K562 (cell line): Measurements from ENCODE around the gene NUSAP1. TPM values are rescaled to one million over a fixed set of nuclear protein-coding genes. Genes with fewer than 3 reads are reported as not detected.

Experiments used
- ADNP ChIP-seq: fragments of 200-800 bp; sonication (Bioruptor generic); IDR thresholded peaks from 2 replicates; pipeline ENCODE4 v1.6.1; 2016; ENCODE audit warnings: missing genetic modification characterization, missing compliant biosample characterization
- ARHGAP35 ChIP-seq: fragments of 450-650 bp; IDR thresholded peaks from 2 replicates; pipeline ENCODE4 v1.6.1; 2018; ENCODE audit not compliant: partially characterized antibody
- ARID1B ChIP-seq: fragments of 450-650 bp; IDR thresholded peaks from 2 replicates; pipeline ENCODE4 v1.6.1; 2016; ENCODE audit warnings: antibody characterized with exemption, mild to moderate bottlenecking, inconsistent platforms
- ATF7 ChIP-seq: fragments of 450-650 bp; IDR thresholded peaks from 2 replicates; pipeline ENCODE4 v1.7.1; 2014; ENCODE audit warnings: mild to moderate bottlenecking, moderate library complexity
- E2F3 ChIP-seq: fragments of 250-450 bp; sonication (Bioruptor Pico); IDR thresholded peaks from 2 replicates; pipeline ENCODE4 v1.4.0; 2020; ENCODE audit warnings: mild to moderate bottlenecking
- IFI16 ChIP-seq: fragments of 250-450 bp; sonication (Bioruptor Pico); IDR thresholded peaks from 2 replicates; pipeline ENCODE4 v2.1.2; 2022; ENCODE audit warnings: mild to moderate bottlenecking, inconsistent platforms
- MAFK ChIP-seq: IDR thresholded peaks from 2 replicates; pipeline ENCODE4 v1.6.1; 2011; ENCODE audit warnings: low read length, improper control_type of control experiment
- MTA3 ChIP-seq: fragments of 450-650 bp; formaldehyde crosslinking; IDR thresholded peaks from 2 replicates; pipeline ENCODE4 v1.6.1; 2017; ENCODE audit warnings: mild to moderate bottlenecking, borderline replicate concordance
- NFATC3 ChIP-seq: fragments of 450-650 bp; IDR thresholded peaks from 2 replicates; pipeline ENCODE4 v1.6.1; 2017; ENCODE audit warnings: mild to moderate bottlenecking
- NR4A1 ChIP-seq, 2 experiments: fragments of 250-450 bp in 1 of 2; fragments of 450-650 bp in 1 of 2; sonication (Bioruptor Pico) in 1 of 2; IDR thresholded peaks; 2 replicates each; pipeline versions ENCODE4 v1.4.0 to v1.6.1; 2016 to 2020; ENCODE audit warnings: mild to moderate bottlenecking in 2 of 2, missing compliant biosample characterization in 1 of 2, missing genetic modification characterization in 1 of 2, moderate library complexity in 1 of 2
- POLR2H ChIP-seq: IDR thresholded peaks from 2 replicates; pipeline ENCODE4 v1.6.1; 2016; ENCODE audit warnings: missing genetic modification characterization, low read depth, mild to moderate bottlenecking, control low read depth, missing compliant biosample characterization, moderate library complexity
- RHOXF2B ChIP-seq: fragments of 250-450 bp; sonication (Bioruptor Pico); conservative IDR thresholded peaks from 2 replicates; pipeline ENCODE4 v1.5.1; 2021
- SIN3A ChIP-seq, 2 experiments: fragments of 150-350 bp in 1 of 2; IDR thresholded peaks; 2 replicates each; pipeline ENCODE4 v1.6.1; 2011 to 2016; ENCODE audit warnings: borderline replicate concordance in 2 of 2, low read depth in 2 of 2, low read length in 2 of 2, mild to moderate bottlenecking in 2 of 2, moderate library complexity in 2 of 2; ENCODE audit not compliant: control insufficient read depth in 1 of 2
- ZNF12 ChIP-seq: sonication (generic); formaldehyde crosslinking; IDR thresholded peaks from 2 replicates; pipeline ENCODE4 v1.4.0; 2020; ENCODE audit warnings: mild to moderate bottlenecking, missing genetic modification reagents
- polyA plus RNA-seq, 8 experiments: library from polyadenylated mRNA; depleted of rRNA in 4 of 8; stranded (reverse) in 5 of 8; unstranded in 3 of 8; fragments of >200 nt; fragmentation: Nextera tagmentation in 2 of 8; fragmentation: Illumina TruSeq in 1 of 8; extraction: Ambion mirVana in 2 of 8; extraction: Trizol in 1 of 8; gene quantifications; 2 replicates each; pipeline versions ENCODE4 v1.2.1 to v1.2.3, GENCODE V29; 2011 to 2014; ENCODE audit warnings: inconsistent platforms in 1 of 8, missing spikeins in 1 of 8
- total RNA-seq, 7 experiments: library from RNA; depleted of rRNA in 6 of 7; stranded (reverse); fragments of >200 nt in 6 of 7; fragmentation: Illumina TruSeq in 2 of 7; extraction: Trizol in 2 of 7; gene quantifications; 2 replicates each; pipeline versions ENCODE4 v1.2.1 to v1.2.3, GENCODE V29; 2011 to 2021; ENCODE audit warnings: low replicate concordance in 1 of 7
- TF ChIP-seq, protein P1 (sequence below): sonication (generic); formaldehyde crosslinking; IDR thresholded peaks from 2 replicates; pipeline ENCODE4 v1.8.1; 2022; ENCODE audit warnings: missing genetic modification reagents
- TF ChIP-seq, protein P2 (sequence below): fragments of 450-650 bp; IDR thresholded peaks from 2 replicates; pipeline ENCODE4 v1.7.1; 2018; ENCODE audit warnings: mild to moderate bottlenecking, low read depth; ENCODE audit not compliant: partially characterized antibody
- TF ChIP-seq, protein P3 (sequence below): fragments of 250-450 bp; sonication (Bioruptor Pico); IDR thresholded peaks from 2 replicates; pipeline ENCODE4 v1.4.0; 2020
- TF ChIP-seq, protein P4 (sequence below), 3 experiments: IDR thresholded peaks in 2 of 3; conservative IDR thresholded peaks in 1 of 3; 2 replicates each; pipeline ENCODE4 v1.5.1; 2011 to 2012; ENCODE audit warnings: low read length in 3 of 3, mild to moderate bottlenecking in 3 of 3, control low read depth in 2 of 3, improper control_type of control experiment in 1 of 3, inconsistent platforms in 1 of 3, low read depth in 1 of 3, mixed read lengths in 1 of 3, moderate library complexity in 1 of 3; ENCODE audit not compliant: insufficient read depth in 2 of 3
- TF ChIP-seq, protein P5 (sequence below): sonication (generic); formaldehyde crosslinking; IDR thresholded peaks from 2 replicates; pipeline ENCODE4 v1.8.0; 2022; ENCODE audit warnings: mild to moderate bottlenecking, low read depth, missing genetic modification reagents

Gene NUSAP1
- total and polyA plus RNA-seq, 9 of the 15 experiments (the other 6 are each of a cell fraction or from before 2014, with no cell fraction given): 119 to 266 (median 227) TPM

DNA sequence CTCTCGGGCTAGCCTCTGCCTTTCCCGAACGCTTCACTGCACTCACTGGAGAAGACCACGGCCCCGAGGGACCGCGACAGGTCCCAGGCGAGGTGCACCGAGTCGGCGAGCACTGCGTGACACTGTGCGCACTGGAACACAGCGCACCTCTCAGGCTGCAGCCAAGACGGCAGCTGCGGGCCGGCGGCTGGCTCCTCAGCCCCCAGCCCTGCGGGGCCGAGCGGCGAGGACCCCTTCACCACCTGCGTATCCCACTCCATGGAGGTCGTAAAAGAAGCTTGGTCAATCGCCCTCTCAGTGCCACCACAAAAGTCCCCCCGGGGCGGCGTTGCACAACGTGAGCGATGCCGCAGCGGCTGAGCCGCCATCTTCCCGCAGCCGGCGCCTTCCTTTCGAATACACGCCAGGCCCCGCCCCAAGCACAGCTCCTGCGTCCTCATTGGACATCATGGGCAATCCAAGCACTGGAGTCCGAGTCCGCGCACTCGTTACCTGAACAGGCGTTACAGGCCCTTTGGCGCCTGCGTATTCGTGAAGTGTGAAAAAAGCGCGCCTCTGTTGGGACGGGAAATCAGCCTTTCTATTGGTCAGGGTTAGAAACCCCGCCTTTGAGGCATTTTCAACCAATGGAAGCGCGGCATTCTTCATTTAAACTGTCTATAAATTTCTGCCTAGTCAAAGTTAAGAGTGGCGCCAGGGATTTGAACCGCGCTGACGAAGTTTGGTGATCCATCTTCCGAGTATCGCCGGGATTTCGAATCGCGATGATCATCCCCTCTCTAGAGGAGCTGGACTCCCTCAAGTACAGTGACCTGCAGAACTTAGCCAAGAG is at the start of gene NUSAP1, which contains the start of gene OIP5 (continued):
- TF ChIP-seq ARID1B (no peak; the same call in 1 of the 2 replicates), NFATC3 (no peak), ZNF12 (CRISPR knock-in tag) (peak; percentile 41; the same call in 1 of the 2 replicates), MTA3 (peak; percentile 93), RHOXF2B (CRISPR knock-in tag) (no peak), NR4A1 (CRISPR knock-in tag; IDR thresholded peaks at IDR 0.05) (peak; percentile 41; the same call in 1 of the 2 replicates), NR4A1 (tag; IDR thresholded peaks at IDR 0.05) (no peak), MAFK (peak; percentile 22; the same call in 1 of the 2 replicates), POLR2H (peak; percentile 97), ATF7 (peak; percentile 77), ARHGAP35 (no peak), IFI16 (CRISPR knock-in tag) (no peak), E2F3 (CRISPR knock-in tag) (peak; percentile 87), SIN3A (IDR thresholded peaks at IDR 0.05; ENCODE audit: borderline replicate concordance in 2 of 2, control insufficient read depth in 1 of 2, low read depth in 2 of 2, low read length in 2 of 2) (peak; percentile 52 to 88; a peak in 3 of 4 replicates), ADNP (no peak)
- TF ChIP-seq, protein P1, sequence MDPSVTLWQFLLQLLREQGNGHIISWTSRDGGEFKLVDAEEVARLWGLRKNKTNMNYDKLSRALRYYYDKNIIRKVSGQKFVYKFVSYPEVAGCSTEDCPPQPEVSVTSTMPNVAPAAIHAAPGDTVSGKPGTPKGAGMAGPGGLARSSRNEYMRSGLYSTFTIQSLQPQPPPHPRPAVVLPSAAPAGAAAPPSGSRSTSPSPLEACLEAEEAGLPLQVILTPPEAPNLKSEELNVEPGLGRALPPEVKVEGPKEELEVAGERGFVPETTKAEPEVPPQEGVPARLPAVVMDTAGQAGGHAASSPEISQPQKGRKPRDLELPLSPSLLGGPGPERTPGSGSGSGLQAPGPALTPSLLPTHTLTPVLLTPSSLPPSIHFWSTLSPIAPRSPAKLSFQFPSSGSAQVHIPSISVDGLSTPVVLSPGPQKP (CRISPR knock-in tag): no peak
- TF ChIP-seq, protein P2, sequence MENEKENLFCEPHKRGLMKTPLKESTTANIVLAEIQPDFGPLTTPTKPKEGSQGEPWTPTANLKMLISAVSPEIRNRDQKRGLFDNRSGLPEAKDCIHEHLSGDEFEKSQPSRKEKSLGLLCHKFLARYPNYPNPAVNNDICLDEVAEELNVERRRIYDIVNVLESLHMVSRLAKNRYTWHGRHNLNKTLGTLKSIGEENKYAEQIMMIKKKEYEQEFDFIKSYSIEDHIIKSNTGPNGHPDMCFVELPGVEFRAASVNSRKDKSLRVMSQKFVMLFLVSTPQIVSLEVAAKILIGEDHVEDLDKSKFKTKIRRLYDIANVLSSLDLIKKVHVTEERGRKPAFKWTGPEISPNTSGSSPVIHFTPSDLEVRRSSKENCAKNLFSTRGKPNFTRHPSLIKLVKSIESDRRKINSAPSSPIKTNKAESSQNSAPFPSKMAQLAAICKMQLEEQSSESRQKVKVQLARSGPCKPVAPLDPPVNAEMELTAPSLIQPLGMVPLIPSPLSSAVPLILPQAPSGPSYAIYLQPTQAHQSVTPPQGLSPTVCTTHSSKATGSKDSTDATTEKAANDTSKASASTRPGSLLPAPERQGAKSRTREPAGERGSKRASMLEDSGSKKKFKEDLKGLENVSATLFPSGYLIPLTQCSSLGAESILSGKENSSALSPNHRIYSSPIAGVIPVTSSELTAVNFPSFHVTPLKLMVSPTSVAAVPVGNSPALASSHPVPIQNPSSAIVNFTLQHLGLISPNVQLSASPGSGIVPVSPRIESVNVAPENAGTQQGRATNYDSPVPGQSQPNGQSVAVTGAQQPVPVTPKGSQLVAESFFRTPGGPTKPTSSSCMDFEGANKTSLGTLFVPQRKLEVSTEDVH: no peak
- TF ChIP-seq, protein P3, sequence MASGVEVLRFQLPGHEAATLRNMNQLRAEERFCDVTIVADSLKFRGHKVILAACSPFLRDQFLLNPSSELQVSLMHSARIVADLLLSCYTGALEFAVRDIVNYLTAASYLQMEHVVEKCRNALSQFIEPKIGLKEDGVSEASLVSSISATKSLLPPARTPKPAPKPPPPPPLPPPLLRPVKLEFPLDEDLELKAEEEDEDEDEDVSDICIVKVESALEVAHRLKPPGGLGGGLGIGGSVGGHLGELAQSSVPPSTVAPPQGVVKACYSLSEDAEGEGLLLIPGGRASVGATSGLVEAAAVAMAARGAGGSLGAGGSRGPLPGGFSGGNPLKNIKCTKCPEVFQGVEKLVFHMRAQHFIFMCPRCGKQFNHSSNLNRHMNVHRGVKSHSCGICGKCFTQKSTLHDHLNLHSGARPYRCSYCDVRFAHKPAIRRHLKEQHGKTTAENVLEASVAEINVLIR (CRISPR knock-in tag): no peak; the same call in 1 of the 2 replicates
- TF ChIP-seq, protein P4, sequence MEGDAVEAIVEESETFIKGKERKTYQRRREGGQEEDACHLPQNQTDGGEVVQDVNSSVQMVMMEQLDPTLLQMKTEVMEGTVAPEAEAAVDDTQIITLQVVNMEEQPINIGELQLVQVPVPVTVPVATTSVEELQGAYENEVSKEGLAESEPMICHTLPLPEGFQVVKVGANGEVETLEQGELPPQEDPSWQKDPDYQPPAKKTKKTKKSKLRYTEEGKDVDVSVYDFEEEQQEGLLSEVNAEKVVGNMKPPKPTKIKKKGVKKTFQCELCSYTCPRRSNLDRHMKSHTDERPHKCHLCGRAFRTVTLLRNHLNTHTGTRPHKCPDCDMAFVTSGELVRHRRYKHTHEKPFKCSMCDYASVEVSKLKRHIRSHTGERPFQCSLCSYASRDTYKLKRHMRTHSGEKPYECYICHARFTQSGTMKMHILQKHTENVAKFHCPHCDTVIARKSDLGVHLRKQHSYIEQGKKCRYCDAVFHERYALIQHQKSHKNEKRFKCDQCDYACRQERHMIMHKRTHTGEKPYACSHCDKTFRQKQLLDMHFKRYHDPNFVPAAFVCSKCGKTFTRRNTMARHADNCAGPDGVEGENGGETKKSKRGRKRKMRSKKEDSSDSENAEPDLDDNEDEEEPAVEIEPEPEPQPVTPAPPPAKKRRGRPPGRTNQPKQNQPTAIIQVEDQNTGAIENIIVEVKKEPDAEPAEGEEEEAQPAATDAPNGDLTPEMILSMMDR (IDR thresholded peaks at IDR 0.05 in 2 of 3, conservative IDR thresholded peaks at IDR 0.05 in 1 of 3; ENCODE audit: insufficient read depth in 2 of 3, low read depth in 1 of 3, low read length in 3 of 3): peak in 1 of 3 experiments; percentile 83; a peak in 2 of 6 replicates
- TF ChIP-seq, protein P5, sequence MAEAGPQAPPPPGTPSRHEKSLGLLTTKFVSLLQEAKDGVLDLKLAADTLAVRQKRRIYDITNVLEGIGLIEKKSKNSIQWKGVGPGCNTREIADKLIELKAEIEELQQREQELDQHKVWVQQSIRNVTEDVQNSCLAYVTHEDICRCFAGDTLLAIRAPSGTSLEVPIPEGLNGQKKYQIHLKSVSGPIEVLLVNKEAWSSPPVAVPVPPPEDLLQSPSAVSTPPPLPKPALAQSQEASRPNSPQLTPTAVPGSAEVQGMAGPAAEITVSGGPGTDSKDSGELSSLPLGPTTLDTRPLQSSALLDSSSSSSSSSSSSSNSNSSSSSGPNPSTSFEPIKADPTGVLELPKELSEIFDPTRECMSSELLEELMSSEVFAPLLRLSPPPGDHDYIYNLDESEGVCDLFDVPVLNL (CRISPR knock-in tag): peak; percentile 91
